Panc1 (cell line): Measurements from ENCODE around the gene PCDHB5. TPM values are rescaled to one million over a fixed set of nuclear protein-coding genes. Genes with fewer than 3 reads are reported as not detected.
"Not testable (repeated sequence)": the region's sequence is repeated elsewhere in the genome, so short reads cannot be mapped to it uniquely, and the experiment has no call there.

Experiments used
- ATAC-seq: fragments of 200-7000 bp; cut with Tn5 transposase; 2 replicates; pipeline ENCODE4 v1.9.1; 2020; ENCODE audit warnings: mild to moderate bottlenecking, moderate library complexity
- BruUV-seq: library from RNA; stranded (reverse); fragments of 400-500 nt; replicated peaks from 2 replicates; lab custom pipeline; 2021; lab: Mats Ljungman, UMichigan
- CTCF ChIA-PET: fragments of 300-600 bp; sonication (Branson Sonifier 250); formaldehyde crosslinking; loops from one replicate; lab custom pipeline; 2022; ENCODE audit warnings: antibody characterized with exemption; lab: Charles Lee
- POLR2A ChIA-PET: fragments of 300-600 bp; sonication (Branson Sonifier 250); formaldehyde crosslinking; loops from one replicate; lab custom pipeline; 2022; ENCODE audit warnings: antibody characterized with exemption; lab: Charles Lee
- DNase-seq: peaks from one replicate; pipeline ENCODE4 v3.0.0-alpha.2; 2010; ENCODE audit warnings: low read depth, low spot score
- H3K27ac ChIP-seq: 2 replicates; pipeline ENCODE4 v1.5.1; 2011; ENCODE audit warnings: mild to moderate bottlenecking, low read length, inconsistent platforms
- H3K27me3 ChIP-seq: fragments of 200-500 bp; sonication (Bioruptor generic); 2 replicates; pipeline ENCODE4 v1.6.0; 2014; ENCODE audit warnings: low read length, inconsistent platforms; ENCODE audit not compliant: control insufficient read depth, insufficient read depth
- H3K36me3 ChIP-seq: fragments of 200-500 bp; sonication (Bioruptor generic); 2 replicates; pipeline ENCODE4 v1.5.1; 2014; ENCODE audit warnings: inconsistent platforms, mild to moderate bottlenecking, low read length, moderate library complexity; ENCODE audit not compliant: control insufficient read depth, insufficient read depth
- H3K4me1 ChIP-seq: 2 replicates; pipeline ENCODE4 v1.5.1; 2011; ENCODE audit warnings: inconsistent platforms, mild to moderate bottlenecking, low read length, moderate library complexity; ENCODE audit not compliant: control insufficient read depth, insufficient read depth
- H3K4me3 ChIP-seq, 2 experiments: 2 replicates each; pipeline ENCODE4 v1.5.1; 2011 to 2012; ENCODE audit warnings: low read depth in 2 of 2, low read length in 2 of 2, mild to moderate bottlenecking in 2 of 2, inconsistent platforms in 1 of 2, moderate library complexity in 1 of 2
- H3K9me3 ChIP-seq: fragments of 200-500 bp; sonication (Bioruptor generic); 2 replicates; pipeline ENCODE4 v1.5.1; 2014; ENCODE audit warnings: low read depth, mild to moderate bottlenecking, inconsistent platforms, low read length, moderate library complexity; ENCODE audit not compliant: control insufficient read depth, insufficient read depth
- POLR2AphosphoS5 ChIP-seq: IDR thresholded peaks from 2 replicates; pipeline ENCODE4 v1.6.1; 2012; ENCODE audit warnings: mild to moderate bottlenecking, low read depth, low read length, moderate library complexity
- REST ChIP-seq, 2 experiments: IDR thresholded peaks; 2 replicates each; pipeline ENCODE4 v1.6.1; 2011 to 2012; ENCODE audit warnings: low read depth in 2 of 2, control low read depth in 1 of 2, low read length in 1 of 2, mild to moderate bottlenecking in 1 of 2, moderate library complexity in 1 of 2; ENCODE audit not compliant: insufficient read depth in 1 of 2
- SIN3A ChIP-seq: IDR thresholded peaks from 2 replicates; pipeline ENCODE4 v1.6.1; 2012; ENCODE audit warnings: low read depth, mild to moderate bottlenecking, low read length, moderate library complexity, borderline replicate concordance; ENCODE audit not compliant: insufficient read depth
- TCF7L2 ChIP-seq: IDR thresholded peaks from 2 replicates; pipeline ENCODE4 v1.6.1; 2011; ENCODE audit warnings: mild to moderate bottlenecking, low read depth, low read length, inconsistent platforms
- in situ Hi-C: cut with HindIII; loops from 2 replicates; pipeline ENCODE4 v1.10.0; 2016; ENCODE audit warnings: low sequenced_read_pairs, low pct_unique_long_range_greater_than_20kb
- intact Hi-C: fragments of 100-400 bp; cut with micrococcal nuclease; formaldehyde crosslinking; loops from one replicate; pipeline ENCODE4 v1.10.0; 2022; ENCODE audit not compliant: unreplicated experiment
- total RNA-seq: library from RNA; stranded (reverse); gene quantifications from one replicate; pipeline ENCODE4 v1.2.1, GENCODE V29; 2021; ENCODE audit not compliant: unreplicated experiment
- TF ChIP-seq, protein P1 (sequence below): fragments of 450-650 bp; IDR thresholded peaks from 2 replicates; pipeline ENCODE4 v1.5.1; 2017; ENCODE audit warnings: mild to moderate bottlenecking

Gene PCDHB5
- total RNA-seq, 1 experiment from 2014 or later = 0.08 TPM

GRCh38 chr5:141127305-141127704 lies 7.7 kb upstream of the PCDHB5 start:
- peaks cover 3% of the 10 kb centered on the region; the same call in 1 of the 2 replicates for H3K4me1 ChIP-seq
- H3K9me3 ChIP-seq = no peaks in the 10 kb centered on the region
- intact Hi-C loops (no loop called here), in situ Hi-C loops (no loop called here)
- CTCF ChIA-PET = no interaction called here
- POLR2A ChIA-PET = no interaction called here
- BruUV-seq = no TSS peak
- ATAC-seq (no peak), DNase-seq (no peak)
- no peak for TF ChIP-seq REST (IDR thresholded peaks at IDR 0.05; ENCODE audit: insufficient read depth in 1 of 2, low read depth in 2 of 2, low read length in 1 of 2)
- TF ChIP-seq TCF7L2 = no peak
- TF ChIP-seq SIN3A = no peak
- TF ChIP-seq POLR2AphosphoS5 = no peak
- TF ChIP-seq, protein P1, sequence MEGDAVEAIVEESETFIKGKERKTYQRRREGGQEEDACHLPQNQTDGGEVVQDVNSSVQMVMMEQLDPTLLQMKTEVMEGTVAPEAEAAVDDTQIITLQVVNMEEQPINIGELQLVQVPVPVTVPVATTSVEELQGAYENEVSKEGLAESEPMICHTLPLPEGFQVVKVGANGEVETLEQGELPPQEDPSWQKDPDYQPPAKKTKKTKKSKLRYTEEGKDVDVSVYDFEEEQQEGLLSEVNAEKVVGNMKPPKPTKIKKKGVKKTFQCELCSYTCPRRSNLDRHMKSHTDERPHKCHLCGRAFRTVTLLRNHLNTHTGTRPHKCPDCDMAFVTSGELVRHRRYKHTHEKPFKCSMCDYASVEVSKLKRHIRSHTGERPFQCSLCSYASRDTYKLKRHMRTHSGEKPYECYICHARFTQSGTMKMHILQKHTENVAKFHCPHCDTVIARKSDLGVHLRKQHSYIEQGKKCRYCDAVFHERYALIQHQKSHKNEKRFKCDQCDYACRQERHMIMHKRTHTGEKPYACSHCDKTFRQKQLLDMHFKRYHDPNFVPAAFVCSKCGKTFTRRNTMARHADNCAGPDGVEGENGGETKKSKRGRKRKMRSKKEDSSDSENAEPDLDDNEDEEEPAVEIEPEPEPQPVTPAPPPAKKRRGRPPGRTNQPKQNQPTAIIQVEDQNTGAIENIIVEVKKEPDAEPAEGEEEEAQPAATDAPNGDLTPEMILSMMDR = no peak
- no peaks in the 10 kb centered on the region for H3K36me3 ChIP-seq
- no peaks in the 10 kb centered on the region for H3K27me3 ChIP-seq
- H3K4me3 ChIP-seq = no peak overlapping the region
- H3K27ac ChIP-seq = no peak overlapping the region

DNA sequence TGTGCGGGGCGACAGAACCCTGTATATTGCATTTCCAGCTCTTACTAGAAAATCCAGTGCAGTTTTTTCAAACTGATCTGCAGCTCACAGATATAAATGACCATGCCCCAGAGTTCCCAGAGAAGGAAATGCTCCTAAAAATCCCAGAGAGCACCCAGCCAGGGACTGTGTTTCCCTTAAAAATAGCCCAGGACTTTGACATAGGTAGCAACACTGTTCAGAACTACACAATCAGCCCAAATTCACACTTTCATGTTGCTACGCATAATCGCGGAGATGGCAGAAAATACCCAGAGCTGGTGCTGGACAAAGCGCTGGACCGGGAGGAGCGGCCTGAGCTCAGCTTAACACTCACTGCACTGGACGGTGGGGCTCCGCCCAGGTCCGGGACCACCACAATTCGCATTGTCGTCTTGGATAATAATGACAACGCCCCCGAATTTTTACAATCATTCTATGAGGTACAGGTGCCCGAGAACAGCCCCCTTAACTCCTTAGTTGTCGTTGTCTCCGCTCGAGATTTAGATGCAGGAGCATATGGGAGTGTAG lies 786 bp downstream of the PCDHB5 start:
- Histone ChIP-seq H3K4me1 (no peaks in the 10 kb centered on the region), H3K36me3 (no peaks in the 10 kb centered on the region), H3K27me3 (no peaks in the 10 kb centered on the region), H3K4me3 (no peak overlapping the region), H3K27ac (no peak overlapping the region), H3K9me3 (no peaks in the 10 kb centered on the region)
- no peak for ATAC-seq
- no peak for DNase-seq
- in situ Hi-C loops = no loop called here
- no TSS peak for BruUV-seq
- intact Hi-C loops = no loop called here
- CTCF ChIA-PET = no interaction called here
- POLR2A ChIA-PET = no interaction called here
- TF ChIP-seq POLR2AphosphoS5 (no peak), REST (IDR thresholded peaks at IDR 0.05; ENCODE audit: insufficient read depth in 1 of 2, low read depth in 2 of 2, low read length in 1 of 2) (no peak), TCF7L2 (no peak), SIN3A (no peak)
- TF ChIP-seq, protein P1 = no peak

- in situ Hi-C loops, ATAC-seq, H3K9me3 ChIP-seq, intact Hi-C loops, H3K27me3 ChIP-seq, POLR2A ChIA-PET, CTCF ChIA-PET, H3K4me1 ChIP-seq, H3K27ac ChIP-seq, BruUV-seq, H3K4me3 ChIP-seq, DNase-seq, H3K36me3 ChIP-seq: not testable (repeated sequence)
Observed at GRCh38 chr5:141137346-141137745, 2.3 kb downstream of the PCDHB5 start.
